Retina (tissue), 1 donor: Measurements from ENCODE around the gene NRK.
"Not testable (repeated sequence)": the region's sequence is repeated elsewhere in the genome, so short reads cannot be mapped to it uniquely, and the experiment has no call there.

Experiments
- DNase-seq: peaks from one replicate; pipeline ENCODE4 v3.0.0-alpha.2; 2016

The NRK gene

DNA sequence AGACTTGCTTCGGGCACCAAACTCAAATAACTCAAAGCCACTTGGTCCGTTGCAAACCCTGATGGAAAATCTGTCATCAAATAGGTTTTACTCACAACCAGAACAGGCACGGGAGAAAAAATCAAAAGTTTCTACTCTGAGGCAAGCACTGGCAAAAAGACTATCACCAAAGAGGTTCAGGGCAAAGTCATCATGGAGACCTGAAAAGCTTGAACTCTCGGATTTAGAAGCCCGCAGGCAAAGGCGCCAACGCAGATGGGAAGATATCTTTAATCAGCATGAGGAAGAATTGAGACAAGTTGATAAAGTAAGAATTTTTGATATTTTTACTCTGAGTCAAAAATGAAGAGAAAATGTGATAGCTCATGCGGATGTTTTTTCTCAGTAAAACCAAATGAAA lies 87.2 kb downstream of the NRK start:
- no peak for DNase-seq

GRCh38 chrX:105910563-105911105 lies 88.3 kb downstream of the NRK start:
- no peak for DNase-seq

DNA sequence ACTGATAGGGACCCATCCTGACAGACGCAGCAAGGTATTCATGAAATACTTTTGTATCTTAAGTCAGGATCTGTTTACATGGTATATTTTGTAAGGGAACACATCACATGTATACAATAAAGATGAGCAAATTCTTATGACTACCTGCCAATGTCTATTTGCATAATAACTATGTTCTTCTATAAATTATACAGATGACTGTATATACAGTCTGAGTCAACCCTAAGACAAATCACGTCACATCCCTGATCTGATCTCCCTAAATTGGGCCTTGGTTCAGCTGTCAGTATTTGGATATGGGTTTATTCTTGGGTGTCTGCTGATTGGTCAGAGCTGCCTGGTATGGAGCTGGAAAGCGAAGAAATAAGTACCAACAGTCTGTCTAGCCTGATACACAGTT lies 122.9 kb downstream of the NRK start:
- no peak for DNase-seq

GRCh38 chrX:105969487-105969886 lies 147.1 kb downstream of the NRK start:
- no peak for DNase-seq

DNA sequence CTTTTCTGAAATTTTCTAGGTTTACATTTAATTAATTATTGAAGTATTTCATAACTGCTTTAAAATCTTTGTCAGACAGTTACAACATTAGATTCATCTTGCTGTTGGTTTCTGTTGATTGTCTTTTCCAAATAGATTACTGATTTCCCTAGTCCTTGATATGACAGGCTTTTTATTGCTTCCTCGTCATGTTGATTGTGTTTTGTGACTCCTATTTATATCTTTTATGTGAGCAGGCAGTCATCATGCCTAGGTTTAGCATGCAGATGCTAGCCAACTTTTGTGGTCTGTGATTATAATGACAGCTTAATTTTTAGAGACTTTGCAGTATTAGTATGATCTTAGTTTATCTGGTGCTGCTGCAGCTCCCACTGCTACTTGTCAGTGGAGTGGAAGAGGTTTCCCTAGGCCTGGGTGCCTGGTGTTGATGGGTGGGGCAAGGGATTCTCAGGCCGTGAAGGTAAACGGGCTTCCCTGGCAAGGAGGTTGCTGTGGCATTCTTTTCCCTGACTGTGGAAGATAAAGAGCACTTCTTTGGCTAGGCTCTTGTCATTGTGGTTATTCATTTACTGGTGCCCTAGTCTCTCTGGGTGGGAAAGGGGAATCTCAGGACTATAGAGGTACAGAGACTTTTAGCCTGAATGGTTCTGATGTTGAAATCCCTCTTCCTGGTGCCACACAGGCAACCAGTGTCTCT lies 150.5 kb downstream of the NRK start:
- no peak for DNase-seq

- DNase-seq = no peak
Observed at GRCh38 chrX:105973387-105973739, 151.0 kb downstream of the NRK start.

DNA sequence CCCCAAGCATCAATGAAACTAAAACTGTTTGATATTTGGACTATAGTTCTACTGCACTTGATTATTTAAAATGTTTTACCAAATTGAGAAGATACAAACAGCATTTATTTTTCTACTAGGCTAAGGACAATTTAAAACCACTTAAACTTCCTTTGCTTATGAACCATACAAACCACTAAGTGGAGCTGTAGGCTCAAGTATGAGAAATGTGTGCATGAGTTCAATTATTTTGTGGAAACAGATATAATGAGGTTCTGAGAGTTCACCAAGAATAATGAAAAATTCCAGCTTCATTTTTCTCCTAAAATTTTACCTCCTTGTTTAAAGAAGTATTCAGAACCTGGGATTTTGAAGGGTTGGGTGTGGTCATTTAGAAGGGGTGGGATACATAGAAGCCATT lies 153.0 kb downstream of the NRK start:
- DNase-seq = no peak

DNA sequence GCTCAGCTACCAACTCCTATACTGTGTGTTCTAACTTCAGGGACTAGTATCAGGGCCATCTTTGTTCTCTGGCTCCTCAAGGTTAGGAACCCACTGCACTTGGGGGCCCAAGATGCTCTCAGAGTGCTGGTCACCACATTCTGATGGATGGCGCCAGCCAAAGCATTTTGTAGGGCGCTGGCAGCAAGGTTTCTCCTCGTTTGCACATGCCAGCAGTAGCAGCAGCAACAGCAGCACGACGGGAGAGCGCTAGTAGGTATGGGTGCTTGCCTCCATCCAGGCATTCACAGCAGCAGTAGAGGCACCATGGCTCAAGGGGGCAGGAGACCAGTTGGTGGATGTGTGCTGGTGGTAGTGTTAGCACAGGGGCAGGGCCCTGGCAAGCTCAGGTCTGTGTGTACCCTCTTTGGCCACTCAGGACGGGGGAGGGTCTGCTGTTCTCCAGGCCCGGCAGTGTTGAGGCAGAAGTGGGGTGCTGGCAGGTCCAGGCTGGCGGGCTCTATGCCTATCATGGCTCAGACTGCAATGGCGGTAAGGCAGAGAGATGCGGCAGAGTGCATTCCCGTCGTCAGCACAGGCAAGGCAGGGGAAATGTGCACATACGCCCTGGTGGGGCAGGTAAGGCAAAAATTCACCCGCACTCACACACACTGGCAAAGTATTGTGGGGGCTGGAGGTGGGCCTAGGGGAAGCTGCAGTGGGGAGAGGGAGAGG lies 159.6 kb downstream of the NRK start:
- DNase-seq = no peak

DNA sequence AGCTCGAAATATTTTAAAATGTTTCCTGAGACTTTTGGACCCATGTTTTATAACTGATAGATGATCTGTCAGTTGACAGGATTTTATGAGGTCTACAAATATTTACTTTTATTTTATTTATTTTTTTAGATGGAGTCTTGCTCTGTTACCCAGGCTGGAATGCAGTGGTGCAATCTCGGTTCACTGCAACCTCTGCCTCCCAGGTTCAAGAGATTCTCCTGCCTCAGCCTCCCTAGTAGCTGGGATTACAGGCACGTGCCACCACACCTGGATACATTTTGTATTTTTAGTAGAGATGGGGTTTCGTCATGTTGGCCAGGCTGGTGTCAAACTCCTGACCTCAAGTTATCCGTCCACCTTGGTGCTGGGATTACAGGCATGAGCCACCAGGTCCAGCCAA lies 166.1 kb downstream of the NRK start:
- not testable (repeated sequence) for DNase-seq

DNA sequence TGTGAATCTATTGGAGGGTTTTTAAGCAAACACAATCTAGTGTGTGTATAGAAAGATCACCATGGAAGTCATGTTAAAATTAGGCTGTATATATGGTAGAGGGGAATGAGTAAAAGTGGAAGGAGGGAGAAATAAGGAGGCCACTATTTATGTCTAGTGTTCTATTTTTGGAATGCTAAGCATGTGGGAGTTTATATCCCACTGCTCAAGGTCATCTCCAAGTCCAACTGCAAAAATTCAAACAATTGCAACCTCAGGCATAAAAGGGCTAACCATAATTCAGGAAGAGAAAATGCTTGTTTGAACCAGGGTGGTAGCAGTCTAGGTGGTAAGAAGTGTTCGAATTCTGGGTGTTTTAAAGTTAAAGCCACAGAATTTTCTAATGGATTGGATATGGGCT lies 177.0 kb downstream of the NRK start:
- DNase-seq = no peak

DNA sequence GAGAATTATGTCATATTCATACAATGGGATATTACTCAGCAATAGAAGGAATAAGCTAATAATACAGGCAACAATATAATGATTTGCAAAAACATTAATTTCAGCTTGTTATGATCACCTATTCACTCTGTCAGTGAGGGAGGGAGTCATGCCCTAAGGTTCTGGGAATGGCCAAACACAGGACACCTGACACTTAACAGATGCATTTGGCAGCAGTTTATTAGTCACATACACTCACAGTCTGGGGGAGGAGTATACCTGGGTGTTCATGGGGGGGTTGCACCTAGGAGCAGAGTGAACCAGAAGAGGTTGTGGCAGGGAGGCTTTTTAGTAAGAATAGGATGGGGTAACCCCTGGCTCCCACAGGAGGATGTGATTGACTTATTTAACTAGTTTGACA lies 177.9 kb downstream of the NRK start:
- no peak for DNase-seq

DNA sequence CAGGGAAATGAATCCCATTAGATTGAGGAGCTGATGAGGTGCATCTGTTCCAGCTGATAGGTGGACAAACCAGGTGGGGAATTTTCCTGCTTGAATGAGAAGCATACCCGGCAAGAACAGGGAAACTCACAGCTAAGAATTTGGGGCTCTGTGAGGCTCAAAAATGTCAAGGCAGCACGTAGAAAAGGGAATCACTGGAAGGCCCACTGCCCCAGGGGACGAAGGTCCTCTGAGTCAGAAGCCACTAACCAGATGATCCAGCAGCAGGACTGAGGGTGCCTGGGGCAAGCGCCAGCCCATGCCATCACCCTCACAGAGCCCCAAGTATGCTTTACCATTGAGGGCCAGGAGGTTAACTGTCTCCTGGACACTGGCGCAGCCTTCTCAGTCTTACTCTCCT lies 178.3 kb downstream of the NRK start:
- not testable (repeated sequence) for DNase-seq

DNA sequence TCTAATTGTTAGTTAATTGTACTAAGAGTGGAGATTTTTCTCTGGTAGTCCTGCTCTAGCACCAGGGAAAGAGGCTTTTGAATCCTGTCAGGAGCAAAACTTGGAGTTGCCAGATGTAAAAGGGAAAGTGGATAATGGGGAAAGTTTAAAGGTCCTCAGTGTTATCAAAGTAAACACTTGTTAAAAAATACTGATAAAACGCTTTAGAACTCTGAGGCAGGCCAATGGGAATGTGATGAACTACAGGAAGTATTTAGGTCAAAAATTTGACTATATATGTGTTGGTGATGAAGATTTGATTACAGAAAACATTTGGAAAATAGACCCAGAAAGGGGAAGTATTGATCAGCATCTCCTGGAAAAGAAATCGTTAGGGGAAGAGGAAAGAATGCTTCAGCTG lies 183.3 kb downstream of the NRK start:
- no peak for DNase-seq

DNA sequence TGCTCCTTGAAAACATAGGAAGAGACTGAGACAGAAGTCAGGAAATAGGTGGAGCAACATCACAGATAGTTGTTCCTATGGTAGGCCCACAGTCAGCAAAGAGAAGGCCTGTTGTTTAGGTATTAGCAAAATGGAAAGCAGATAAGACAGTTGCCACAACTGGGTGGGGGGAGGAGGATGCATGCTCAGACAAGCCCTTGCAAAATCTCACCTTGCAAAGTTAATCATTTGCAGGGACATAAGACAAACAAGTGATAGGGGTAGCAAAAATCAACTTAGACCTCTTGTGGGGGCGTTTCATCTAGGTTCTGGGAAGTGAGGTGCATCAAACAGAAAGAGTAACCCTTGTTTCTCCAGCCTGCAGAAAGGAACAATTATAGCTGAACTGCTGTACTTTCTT lies 185.5 kb downstream of the NRK start:
- no peak for DNase-seq
